Endothelial cell (in vitro differentiated cells): ENCODE results near the gene GGA1. TPM values are rescaled to one million over a fixed set of nuclear protein-coding genes. Genes with fewer than 3 reads are reported as not detected.
A peak's percentile ranks its signal among the peaks of the same experiment; 100 is the strongest.

Experiments used
- DNase-seq: peaks from one replicate; pipeline ENCODE4 v3.0.0; 2021; ENCODE audit warnings: low spot score
- H3K27ac Mint-ChIP-seq: one replicate; pipeline ENCODE4 v1.8.0; 2021; ENCODE audit warnings: mixed read lengths, inconsistent platforms; ENCODE audit not compliant: unreplicated experiment
- H3K27me3 Mint-ChIP-seq: one replicate; pipeline ENCODE4 v1.8.0; 2021; ENCODE audit warnings: mild to moderate bottlenecking, moderate library complexity, mixed read lengths, inconsistent platforms; ENCODE audit not compliant: unreplicated experiment
- H3K36me3 Mint-ChIP-seq: one replicate; pipeline ENCODE4 v1.8.0; 2021; ENCODE audit warnings: mild to moderate bottlenecking, low read depth, mixed read lengths, inconsistent platforms; ENCODE audit not compliant: unreplicated experiment
- H3K4me1 Mint-ChIP-seq: one replicate; pipeline ENCODE4 v1.8.0; 2021; ENCODE audit warnings: mild to moderate bottlenecking, mixed read lengths, inconsistent platforms; ENCODE audit not compliant: unreplicated experiment
- H3K4me3 Mint-ChIP-seq: one replicate; pipeline ENCODE4 v1.8.0; 2021; ENCODE audit warnings: mild to moderate bottlenecking, mixed read lengths, inconsistent platforms; ENCODE audit not compliant: unreplicated experiment
- H3K9me3 Mint-ChIP-seq: one replicate; pipeline ENCODE4 v1.8.0; 2021; ENCODE audit warnings: mixed read lengths, inconsistent platforms; ENCODE audit not compliant: unreplicated experiment
- CTCF ChIP-seq: fragments of 200-600 bp; sonication (generic); IDR thresholded peaks from one replicate; pipeline ENCODE4 v1.5.0; 2021; ENCODE audit warnings: antibody characterized with exemption; ENCODE audit not compliant: unreplicated experiment
- total RNA-seq: library from RNA; stranded (reverse); fragmentation: NEBNext Ultra II Directional; extraction: Animal tissue kit (Norgen Biotek cat#: 25700); gene quantifications from one replicate; pipeline ENCODE4 v1.2.1, GENCODE V29; 2021; ENCODE audit not compliant: unreplicated experiment

GGA1 gene
- total RNA-seq, 1 donor from 2014 or later: 63.6 TPM

GRCh38 chr22:37679670-37680069, 71.0 kb downstream of the GGA1 start:
- Mint-ChIP-seq H3K9me3 (no peaks in the 10 kb centered on the region), H3K27me3 (peaks cover 2% of the 10 kb centered on the region), H3K4me3 (no peak overlapping the region), H3K27ac (no peak overlapping the region), H3K36me3 (no peaks in the 10 kb centered on the region), H3K4me1 (peaks cover 6% of the 10 kb centered on the region)
- no peak for TF ChIP-seq CTCF
- DNase-seq: no peak

GRCh38 chr22:37680191-37680851, 71.7 kb downstream of the GGA1 start:
- Mint-ChIP-seq H3K4me3 (no peak overlapping the region), H3K27ac (no peak overlapping the region)

GRCh38 chr22:37681001-37681424, 72.4 kb downstream of the GGA1 start:
- no peak for TF ChIP-seq CTCF
- Mint-ChIP-seq H3K27me3 (peaks cover 2% of the 10 kb centered on the region), H3K9me3 (no peaks in the 10 kb centered on the region), H3K4me3 (no peak overlapping the region), H3K27ac (no peak overlapping the region), H3K36me3 (no peaks in the 10 kb centered on the region), H3K4me1 (peaks cover 6% of the 10 kb centered on the region)
- DNase-seq: no peak

More at GRCh38 chr22:37680191-37680851, 71.7 kb downstream of the GGA1 start:
- H3K36me3 Mint-ChIP-seq: no peaks in the 10 kb centered on the region
- TF ChIP-seq CTCF: no peak
- H3K4me1 Mint-ChIP-seq: peaks cover 6% of the 10 kb centered on the region
- no peak for DNase-seq
- H3K9me3 Mint-ChIP-seq: no peaks in the 10 kb centered on the region
- peaks cover 2% of the 10 kb centered on the region for H3K27me3 Mint-ChIP-seq

- peak; percentile 69 for TF ChIP-seq CTCF
- no peaks in the 10 kb centered on the region for H3K36me3 Mint-ChIP-seq
- H3K9me3 Mint-ChIP-seq: no peaks in the 10 kb centered on the region
- no peak overlapping the region for H3K27ac Mint-ChIP-seq
- H3K4me3 Mint-ChIP-seq: no peak overlapping the region
- H3K4me1 Mint-ChIP-seq: peaks cover 4% of the 10 kb centered on the region
- H3K27me3 Mint-ChIP-seq: peaks cover 2% of the 10 kb centered on the region
- peak; percentile 70 for DNase-seq
Measured at GRCh38 chr22:37681556-37682049, 73.0 kb downstream of the GGA1 start.

Other genes with a start within 250 kb of the GGA1 start
- 1.2 TPM for gene ELFN2, start 181.4 kb upstream of the GGA1 start, total RNA-seq
- 75.4 TPM for gene MFNG, start 122.5 kb upstream of the GGA1 start, total RNA-seq
- gene CARD10, start 89.4 kb upstream of the GGA1 start, total RNA-seq: 26.0 TPM
- 51.2 TPM for gene CDC42EP1, start 48.4 kb upstream of the GGA1 start, total RNA-seq
- not detected for gene LGALS2, start 28.7 kb upstream of the GGA1 start, total RNA-seq
- gene SH3BP1, start 30.8 kb downstream of the GGA1 start, total RNA-seq: 11.6 TPM
- gene PDXP, start 49.9 kb downstream of the GGA1 start, total RNA-seq: 13.4 TPM
- 18.6 TPM for gene LGALS1, start 66.8 kb downstream of the GGA1 start, total RNA-seq
- gene NOL12, start 77.5 kb downstream of the GGA1 start, total RNA-seq: 15.7 TPM
- 110 TPM for gene TRIOBP, start 88.2 kb downstream of the GGA1 start, total RNA-seq
- gene GCAT, start 199.1 kb downstream of the GGA1 start, total RNA-seq: 4.1 TPM
- gene GALR3, start 214.5 kb downstream of the GGA1 start, total RNA-seq: not detected
- gene ANKRD54, start 235.5 kb downstream of the GGA1 start, total RNA-seq: 14.4 TPM
- 732 TPM for gene EIF3L, start 240.6 kb downstream of the GGA1 start, total RNA-seq